NCI-H2171 treated with DMSO at 0.1 percent for 48 hours (cell line): ENCODE data around the gene LRRC14B.

ENCODE experiments used
- DNase-seq: peaks from one replicate; lab custom pipeline; 2025; lab: John Stamatoyannopoulos, UW

LRRC14B gene

DNA sequence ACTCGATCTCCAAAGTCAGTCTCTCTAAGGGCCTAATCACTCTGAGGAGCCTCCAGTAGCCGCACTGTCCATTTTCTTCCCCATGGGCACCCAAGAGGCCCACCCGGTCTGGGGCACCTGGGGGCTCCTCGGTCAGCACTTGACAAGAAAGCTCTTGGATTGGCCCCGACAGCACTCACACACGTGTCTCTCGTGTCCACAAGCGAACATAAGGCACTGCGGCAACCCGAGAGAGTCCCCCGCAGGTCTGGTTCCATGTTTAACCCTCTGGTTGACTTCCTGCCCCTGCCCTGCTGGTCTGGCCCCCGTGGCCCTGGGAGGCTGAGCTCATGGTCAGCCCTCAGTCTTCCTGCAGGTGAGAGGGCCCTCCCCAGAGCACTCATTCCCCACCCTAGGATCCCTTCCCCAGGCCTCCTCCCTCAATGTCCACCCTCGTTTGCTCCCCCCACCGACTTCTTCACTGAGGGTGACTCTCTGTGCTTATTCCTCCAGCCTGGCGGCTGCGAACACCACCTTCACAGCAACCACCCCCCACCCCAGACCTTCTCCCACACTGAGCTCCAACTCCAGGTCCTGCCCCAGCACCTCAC is 16.3 kb upstream of the LRRC14B start:
- DNase-seq: no peak

DNA sequence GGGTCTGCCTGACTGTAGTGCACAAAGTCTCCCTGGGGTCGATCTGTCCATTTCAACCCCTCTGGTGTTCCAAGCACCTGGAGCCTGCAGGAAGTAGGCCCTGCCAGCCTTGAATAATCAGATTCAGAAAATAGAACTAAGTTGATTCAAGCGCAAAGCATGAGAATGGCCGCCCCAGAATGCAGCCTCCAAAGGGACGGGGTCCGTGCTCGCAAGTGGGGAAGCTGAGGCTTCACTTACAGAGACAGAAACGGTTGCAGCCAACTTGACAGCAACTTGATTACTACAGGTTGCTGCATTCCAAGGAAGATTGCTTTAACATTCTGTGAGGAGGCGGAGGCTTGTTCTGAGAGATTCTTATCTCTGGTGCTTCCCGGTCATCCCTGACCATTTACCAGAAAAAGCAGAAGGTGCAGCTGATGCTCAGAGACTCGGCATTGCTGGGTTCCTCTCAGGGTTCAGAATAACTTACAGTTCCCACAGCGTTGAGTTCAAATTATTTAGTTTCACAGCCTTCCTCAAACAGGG is 14.9 kb upstream of the LRRC14B start:
- no peak for DNase-seq

DNA sequence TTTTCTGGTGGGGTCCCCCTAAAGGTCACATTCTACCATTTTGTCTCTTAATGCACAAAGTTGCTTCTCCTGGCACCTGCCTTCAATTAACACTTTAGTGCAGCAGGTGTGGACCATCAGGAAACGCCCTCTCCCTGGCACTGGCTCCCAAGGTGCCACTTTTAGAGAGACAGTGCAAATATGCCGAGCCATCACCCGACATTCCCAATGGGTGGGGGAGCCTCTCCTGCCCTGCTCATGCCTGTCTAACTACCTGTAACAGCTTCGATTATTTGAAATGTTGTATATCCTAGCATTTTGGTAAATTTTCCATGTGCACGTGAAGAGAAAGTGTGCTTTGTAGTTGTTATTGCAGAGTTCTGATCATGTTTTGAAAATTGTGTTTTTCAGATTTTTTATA is 13.2 kb upstream of the LRRC14B start:
- DNase-seq: no peak

DNA sequence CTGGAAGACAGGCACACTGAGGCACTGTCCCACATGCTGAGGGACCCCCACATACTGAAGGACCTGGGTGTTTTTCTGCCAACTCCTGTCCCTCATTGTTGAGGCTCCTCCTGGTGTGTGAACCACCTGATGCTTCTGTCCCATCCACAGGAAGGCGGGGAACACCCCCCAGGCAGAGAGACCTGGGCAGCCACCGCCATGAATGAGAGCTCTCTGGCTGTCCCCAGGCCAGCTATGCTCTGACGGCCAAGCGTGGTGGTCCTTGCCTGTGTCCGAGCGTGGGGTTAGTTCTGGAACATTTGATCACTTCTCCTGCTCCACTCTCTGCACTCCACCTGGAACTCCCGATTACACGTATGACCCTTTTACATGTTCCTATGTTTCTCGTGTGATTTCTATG is 11.9 kb upstream of the LRRC14B start:
- DNase-seq: no peak

DNA sequence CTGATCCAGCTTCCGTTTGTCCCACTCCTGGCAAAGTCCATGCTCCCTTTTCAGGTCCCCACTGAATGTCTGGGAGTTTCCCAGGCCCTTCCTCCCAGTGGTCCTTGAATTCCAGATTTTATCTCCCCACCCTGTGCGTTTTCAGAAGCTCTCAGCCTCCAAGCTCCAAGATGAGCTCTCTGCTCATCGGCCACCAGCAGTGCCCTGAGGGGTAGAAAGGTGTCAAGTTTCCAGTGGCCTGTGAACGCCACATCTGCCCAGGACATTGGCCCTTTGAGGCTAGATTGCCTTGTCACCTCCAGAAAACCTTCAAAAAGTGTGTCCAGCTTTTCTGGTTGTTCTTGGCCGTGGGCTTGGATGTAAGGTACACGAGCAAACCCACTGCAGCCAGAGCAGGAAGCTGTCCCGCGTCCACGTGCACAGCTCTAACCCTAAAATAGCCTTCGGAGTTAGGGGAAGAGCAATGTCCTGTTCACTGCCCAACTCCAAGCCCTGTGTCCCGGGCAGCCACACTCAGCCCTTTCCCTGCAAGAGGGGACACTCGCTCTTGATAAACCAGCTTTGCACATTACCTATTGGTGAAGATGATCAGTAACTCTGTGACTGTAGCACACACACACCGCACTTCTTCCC is 10.9 kb upstream of the LRRC14B start:
- no peak for DNase-seq

DNA sequence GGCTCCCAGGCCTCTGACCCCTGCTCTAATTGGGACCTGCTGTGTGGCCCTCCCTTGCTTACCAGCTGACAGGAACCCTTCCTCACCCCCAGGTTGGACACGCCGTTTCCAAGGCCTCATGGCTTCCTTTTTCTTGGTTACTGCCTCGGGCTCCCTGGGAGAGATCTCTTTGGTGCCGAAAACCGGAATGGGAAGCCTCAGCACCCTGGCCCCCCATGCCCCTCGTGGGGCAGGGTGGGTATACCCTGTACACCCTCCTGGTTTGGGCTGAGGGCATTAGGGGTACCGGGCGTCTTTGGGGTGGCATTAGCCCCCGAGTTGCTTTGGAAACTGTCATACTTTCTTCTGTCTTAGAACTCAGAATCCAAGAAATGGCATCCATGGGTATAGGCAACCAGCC is 10.1 kb upstream of the LRRC14B start:
- no peak for DNase-seq

DNA sequence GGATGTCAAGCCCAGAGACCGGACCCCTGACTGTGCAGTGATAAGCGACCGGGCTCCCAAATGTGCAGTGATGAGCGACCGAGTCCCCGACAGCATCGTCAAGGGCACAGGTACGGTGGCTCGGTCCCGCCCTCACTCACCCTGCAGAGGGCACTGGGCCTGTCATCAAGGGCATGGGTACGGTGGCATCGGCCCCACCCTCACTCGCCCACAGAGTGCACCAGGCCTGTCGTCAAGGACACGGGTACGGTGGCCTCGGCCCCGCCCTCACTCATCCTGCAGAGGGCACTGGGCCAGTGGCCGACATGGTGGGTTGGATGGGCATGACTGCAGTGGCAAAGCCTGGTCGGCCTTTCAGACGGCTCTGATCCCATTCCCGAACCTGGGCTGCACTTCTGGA is 9.7 kb upstream of the LRRC14B start:
- DNase-seq: no peak

DNA sequence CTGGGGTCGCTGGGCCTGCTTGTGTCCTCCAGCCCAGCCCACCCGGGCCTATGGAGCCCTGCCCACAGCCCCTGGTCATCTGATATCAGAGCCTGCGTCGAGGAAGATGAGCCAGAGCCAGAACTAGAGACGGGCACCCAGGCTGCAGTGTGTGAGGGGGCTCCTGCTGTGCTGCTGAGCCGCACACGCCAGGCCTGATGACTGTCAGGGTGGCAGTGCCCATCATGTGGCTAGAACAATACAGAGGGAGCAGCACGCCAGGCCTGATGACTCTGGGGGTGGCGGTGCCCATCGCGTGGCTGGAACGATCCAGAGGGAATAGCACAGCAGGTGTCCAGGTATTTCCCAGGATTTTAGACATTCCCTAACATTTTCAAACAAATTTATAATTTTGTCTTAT is 9.2 kb upstream of the LRRC14B start:
- no peak for DNase-seq

DNA sequence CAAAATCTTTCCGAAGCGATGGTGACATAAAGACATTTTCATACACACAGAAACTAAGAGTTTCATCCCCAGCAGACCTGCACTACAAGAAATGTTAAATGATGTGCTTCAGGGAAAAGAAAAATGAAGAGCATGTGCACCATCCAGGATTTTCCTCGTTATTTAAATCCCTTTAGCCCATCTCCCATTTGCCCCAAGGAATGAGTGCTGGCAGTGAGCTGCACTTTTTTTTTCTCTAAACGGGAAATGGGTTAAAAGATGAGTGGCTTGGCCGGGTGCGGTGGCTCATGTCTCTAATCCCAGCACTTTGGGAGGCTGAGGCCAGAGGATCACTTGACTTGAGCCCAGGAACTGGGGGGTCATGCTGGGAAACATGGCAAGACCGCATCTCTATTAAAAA is 6.8 kb upstream of the LRRC14B start:
- DNase-seq: no peak

DNA sequence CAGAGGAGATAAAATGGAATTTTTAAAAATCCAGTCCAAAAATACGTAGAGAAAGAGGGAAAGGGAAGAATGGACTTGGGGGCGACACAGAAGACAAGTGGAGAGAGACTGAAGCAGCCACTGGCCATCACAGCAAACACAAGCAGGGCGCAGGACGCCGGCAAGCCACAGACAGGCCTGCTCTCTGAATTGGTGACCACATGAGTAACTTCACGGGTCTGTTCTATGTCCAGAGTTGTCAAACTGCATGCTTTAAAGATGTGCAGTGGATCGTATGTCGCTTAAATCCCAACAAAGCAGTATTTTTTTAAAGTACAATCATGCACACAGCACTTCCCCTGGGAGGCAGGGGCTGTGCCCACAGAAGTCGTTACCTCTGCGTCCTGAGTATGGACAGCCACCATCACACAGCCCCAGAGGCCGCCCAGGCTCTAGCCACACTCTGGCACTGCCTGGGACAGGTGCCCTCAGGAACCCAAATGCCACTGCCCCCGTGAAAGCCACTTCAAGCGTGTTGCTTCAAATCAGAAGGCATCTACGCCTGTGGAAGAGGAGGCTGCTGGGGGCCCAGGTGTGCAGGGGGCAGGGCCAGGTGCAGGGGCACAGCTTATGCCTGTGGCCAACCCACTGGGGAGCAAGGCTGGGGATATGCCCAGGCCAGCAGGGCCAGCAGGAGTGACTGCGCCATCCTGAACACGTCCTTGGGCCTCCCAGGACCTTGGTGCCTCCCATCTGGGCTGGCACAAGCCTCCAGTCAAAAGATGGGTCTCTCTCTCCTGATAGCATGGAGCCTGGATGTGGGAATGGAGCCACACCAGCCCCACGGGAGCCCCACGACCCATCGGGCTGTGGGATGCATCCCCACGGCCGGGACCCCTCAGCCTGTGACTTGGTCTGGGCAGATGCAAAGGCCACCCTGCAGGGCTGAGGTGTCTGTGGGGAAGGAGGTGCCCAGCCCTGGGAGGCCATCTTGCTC is 5.9 kb upstream of the LRRC14B start:
- no peak for DNase-seq

DNA sequence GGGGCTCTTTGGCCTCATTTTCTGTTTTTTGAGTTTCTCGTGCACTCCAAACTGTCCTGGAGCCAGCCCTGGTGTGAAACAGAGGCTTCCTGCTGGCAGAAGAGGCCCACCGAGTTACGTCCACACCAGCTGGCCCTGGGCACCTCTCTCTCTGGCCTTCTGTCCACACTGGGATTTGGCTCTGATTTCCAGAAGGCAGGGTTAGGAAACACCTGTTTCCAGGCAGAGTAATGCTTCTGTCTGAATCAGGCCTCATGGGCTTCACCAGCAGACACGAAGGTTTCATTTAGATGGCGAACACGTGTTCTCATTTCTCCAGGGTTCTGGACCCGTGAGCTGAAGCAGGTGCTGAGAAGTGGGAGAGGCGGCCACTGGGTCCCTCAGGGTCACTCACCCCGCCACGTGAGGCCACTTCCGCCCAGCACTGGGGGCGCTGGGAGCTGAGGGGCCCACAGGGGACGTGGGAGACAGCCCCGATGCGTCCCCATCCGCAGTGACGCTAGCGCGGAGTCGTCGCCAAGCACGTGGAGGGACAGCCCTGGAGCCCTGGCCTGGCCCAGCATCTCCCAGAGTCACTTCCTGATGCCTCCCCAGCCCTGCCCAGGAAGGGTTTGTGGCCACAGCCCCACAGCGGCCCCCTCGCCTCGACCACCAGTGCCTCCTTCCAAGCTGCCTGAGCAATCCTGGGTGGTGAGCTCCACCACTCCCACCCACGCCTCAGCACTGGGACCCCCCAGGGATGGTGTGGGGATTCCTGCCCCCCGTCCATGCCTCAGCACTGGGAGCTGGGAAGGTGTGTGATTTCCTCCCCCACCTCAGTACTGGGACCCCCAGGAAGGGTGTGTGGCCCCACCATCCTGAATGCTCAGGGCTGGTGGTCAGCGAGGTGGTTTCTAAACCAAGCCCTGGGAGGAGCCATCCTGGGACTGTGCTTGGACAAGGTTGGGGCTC is 4.9 kb upstream of the LRRC14B start:
- DNase-seq: no peak

DNA sequence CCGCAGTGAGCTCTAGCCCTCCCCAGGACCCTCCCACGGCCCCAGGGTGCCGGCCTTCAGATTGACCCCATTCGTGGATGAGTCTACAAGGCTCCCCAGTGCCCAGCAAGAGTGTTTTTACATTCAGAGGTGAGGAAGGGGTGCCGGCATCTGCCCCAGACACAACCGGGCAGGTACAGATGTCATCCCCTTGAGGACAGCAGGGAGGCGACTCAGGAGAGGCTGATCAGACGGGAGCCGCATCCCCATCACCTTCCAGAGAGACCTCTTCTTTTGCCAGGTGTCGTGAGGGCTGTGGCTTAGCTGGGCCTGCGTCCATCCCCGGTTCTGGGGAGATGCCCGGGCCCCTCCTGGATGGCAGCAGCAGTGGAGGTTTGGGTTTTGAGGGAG is 4.3 kb upstream of the LRRC14B start:
- DNase-seq: no peak

DNA sequence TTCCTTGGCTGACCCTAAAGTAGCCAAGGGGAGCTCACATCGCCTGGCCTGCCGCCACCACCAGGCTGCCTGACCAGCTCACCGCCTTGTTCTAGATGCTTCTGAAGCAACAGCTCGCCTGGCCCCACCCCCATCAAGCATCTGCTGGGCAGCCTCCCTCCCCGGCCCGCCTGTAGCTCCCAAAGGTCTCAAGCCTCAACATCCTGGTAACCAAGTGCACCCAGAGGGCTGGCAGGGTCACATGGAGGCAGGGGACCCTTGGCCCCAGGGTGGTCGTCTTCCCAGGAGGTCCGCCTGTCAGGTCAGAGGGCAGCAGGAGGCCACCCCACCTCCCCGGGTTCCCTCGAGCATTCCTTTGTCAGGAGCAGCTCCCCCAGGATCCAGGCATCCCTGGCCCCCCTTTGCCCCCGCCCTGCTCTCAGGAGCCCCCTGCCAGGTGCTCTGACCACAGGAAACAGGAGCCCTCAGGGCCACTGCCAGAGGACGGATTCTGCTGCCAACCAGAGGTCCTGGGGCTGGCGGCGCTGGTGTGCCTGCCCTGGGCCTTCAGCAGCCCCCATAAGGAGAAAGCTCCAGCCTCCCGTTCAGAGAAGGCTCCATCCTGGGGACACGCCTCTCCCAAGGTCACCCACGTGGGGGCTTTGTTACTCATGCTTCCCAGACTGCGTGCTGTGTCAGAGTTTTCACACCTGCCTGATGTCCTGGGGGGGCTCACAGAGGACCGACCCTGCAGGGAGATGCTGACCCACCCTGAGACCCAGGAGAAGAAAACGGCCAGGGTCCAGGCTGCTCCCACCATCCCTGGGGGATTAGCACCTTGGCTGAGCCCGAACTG is 3.5 kb upstream of the LRRC14B start:
- DNase-seq: no peak

DNA sequence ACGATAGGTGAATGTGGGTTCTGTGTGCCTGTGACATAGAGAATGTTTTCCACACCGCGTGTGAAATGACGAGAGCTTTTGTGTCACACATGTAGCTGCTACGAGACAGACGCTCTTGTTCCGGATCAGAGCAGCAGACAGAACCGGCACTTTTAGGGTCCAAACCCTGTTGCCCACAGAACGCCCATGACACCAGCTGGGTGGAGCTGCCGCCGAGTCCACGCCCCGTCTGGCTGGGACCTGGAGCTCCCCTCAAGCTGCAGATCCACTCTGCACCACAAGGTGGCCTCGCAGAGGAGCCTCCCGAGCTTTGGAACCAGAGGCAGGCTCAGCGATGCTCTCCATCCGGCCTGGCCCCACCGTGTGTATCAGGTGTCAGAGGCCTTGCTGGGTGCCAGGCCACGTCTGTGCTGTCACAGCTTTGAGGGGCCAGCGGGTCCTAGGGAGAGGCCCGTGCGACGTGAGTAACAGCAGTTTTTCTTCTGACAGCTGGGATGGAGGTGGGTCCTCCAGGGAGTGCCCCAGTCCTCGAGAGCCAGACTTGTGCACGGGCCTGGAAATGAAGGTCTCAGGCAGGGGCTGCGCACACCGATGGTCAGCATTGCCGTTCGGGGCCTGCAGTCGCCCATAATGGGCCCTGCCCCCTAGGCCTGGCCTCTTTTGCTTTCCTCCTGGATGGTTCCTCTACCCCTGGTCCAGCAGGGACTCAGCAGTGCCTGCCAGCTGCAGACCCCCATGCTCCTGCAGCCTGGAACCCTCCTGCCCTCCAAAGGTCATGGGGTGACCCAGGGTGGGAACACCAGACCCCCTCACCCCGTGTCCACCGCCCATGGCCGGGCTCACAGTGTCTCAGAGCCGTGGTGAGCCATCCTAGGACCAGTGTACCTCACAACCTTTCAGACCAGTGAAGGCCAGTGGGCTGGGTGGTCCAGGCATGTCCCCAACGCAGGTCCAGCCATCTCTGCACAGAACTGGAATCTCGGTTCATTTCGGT is 2.5 kb upstream of the LRRC14B start:
- peak; percentile 89 for DNase-seq

DNA sequence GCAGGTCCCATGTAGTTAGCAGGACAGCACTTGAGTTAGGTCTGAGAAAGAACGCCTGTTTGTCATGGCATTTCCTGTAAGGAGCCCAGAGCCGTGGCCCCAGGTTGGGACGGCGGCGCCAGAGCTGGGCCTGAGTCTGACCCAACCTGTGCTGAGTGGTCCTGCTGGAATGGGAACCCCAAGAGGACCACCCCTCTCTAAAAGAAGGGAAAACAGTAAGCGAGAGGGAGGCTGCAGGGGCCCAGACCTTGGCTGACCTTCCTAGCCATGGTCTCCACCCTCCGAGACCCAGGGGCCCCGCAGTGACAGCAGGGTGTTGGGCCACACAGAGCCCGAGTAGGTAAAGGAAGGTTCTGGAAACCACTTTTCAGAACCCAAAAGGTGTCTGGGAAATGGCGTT is 1.8 kb upstream of the LRRC14B start:
- no peak for DNase-seq

DNA sequence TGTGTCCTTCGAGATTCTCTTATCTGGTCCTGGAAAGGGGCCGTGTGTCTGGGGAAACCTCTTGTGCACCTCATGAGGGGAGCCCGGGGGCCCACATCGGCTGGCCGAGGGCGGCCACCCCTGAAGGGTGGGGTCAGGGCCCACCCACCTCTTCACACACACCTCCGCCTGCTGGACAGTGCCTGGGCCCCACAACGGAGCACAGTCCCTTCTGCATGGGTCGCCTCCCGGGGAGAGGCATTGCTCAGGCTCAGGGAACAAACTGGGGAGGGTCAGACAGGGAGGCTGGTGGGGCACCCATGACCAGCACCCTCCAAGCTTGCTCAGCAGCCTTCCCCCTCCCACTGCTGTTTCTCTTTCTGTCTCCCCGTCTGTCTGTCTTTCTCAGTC is 1.3 kb upstream of the LRRC14B start:
- DNase-seq: no peak

DNA sequence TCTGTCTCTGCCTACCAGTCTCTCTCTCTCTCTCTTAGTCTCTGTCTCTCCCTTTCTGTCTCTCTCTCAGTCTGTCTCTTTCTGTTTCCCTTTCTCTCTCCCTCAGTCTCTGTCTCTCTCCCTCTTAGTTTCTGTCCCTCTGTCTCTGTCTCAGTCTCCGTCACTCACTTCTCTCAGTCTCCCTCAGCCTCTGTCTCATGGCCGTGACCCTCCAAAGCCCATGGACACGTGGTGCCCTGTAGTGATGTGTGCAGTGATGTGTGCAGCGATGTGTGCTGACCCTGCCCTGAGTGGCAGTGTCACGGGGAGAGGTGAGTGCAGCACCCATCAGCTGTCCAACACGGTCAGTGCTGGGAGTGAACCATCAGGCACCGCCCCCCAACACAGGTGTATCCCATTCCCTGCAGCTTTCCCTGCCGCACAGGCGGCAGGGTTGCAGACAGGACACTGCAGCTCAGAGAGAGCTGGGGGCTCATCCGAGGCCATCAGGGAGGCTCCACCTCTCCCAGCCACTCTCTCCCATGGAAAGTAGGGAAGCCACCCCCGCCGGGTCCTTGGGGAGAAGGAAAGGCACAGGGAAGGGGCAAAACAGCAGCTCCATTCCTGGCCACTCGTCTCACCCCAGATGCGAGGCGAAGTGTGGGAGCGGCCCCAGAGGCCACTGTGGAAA is 794 bp upstream of the LRRC14B start:
- DNase-seq: no peak

DNA sequence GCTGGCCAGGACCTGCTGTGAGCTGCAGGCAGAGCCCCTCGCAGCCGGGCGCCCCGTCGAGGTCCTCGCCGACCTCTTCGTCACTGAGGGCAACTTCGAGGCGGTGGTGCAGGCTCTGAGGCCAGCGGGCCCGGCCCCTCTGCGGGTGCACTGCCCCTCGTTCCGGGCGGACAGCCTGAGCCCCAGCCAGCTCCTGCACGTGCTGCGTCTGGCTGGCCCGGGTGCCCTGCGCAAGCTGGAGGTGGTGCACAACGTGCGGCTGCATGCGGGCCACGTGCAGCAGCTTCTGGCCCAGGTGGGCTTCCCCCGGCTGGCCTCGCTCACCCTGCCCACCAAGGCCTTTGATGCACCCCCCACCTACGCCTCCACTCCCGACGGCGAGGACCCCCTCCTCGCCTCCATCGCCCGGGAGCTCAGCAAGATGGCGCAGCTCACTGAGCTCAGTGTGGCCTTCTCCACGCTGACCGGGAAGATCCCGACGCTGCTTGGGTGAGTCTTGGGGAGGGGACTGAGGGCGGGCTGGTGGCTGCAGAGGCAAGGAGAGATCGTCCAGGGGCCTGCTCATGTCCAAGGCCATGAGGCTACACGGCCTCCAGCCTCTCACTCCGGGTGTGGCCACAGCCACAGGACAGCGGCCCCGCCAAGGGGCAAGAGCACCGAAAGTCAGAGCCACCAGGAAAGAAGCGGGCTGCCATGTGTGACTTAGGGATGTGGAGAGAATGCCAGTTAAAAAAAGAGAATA is 825 bp downstream of the LRRC14B start:
- DNase-seq: no peak

DNA sequence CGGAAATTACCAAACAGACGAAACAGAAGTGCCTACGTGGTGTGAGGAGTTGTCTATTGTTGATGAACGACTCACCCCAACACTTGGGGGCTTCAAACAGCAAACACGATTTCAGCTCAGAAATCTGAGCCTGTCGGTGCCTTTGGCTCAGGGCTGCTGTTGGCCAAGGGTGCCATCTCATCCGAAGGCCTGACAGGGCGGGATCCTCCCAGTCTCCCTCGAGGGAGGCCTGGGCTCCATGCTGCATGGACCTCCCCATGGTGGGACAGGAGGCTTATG is 1.3 kb downstream of the LRRC14B start:
- no peak for DNase-seq
